HepG2 (cell line): Measurements from ENCODE around the gene RSPH4A. TPM values are rescaled to one million over a fixed set of nuclear protein-coding genes. Genes with fewer than 3 reads are reported as not detected.

ENCODE experiments used
- CSRNP2 ChIP-seq: sonication (generic); formaldehyde crosslinking; conservative IDR thresholded peaks from 2 replicates; pipeline ENCODE4 v1.8.0; 2022; ENCODE audit warnings: low read depth, missing genetic modification reagents
- FUBP1 ChIP-seq: sonication (generic); formaldehyde crosslinking; IDR thresholded peaks from 2 replicates; pipeline ENCODE4 v1.5.1; 2020; ENCODE audit warnings: missing genetic modification reagents, mild to moderate bottlenecking, borderline replicate concordance
- GLI4 ChIP-seq: sonication (generic); formaldehyde crosslinking; IDR thresholded peaks from 2 replicates; pipeline ENCODE4 v1.5.1; 2020; ENCODE audit warnings: missing genetic modification reagents, mild to moderate bottlenecking, moderate library complexity, borderline replicate concordance
- HMG20B ChIP-seq: conservative IDR thresholded peaks from 2 replicates; pipeline ENCODE4 v1.6.1; 2016; ENCODE audit warnings: missing genetic modification reagents, missing compliant biosample characterization
- HNRNPH1 ChIP-seq: fragments of 200-400 bp; formaldehyde crosslinking; optimal IDR thresholded peaks from 2 replicates; pipeline ENCODE3; 2017; ENCODE audit warnings: mild to moderate bottlenecking, low read depth, low read length
- KDM5B ChIP-seq: sonication (generic); formaldehyde crosslinking; IDR thresholded peaks from 2 replicates; pipeline ENCODE4 v1.4.0; 2020; ENCODE audit warnings: missing genetic modification reagents, mild to moderate bottlenecking, borderline replicate concordance
- MIXL1 ChIP-seq: IDR thresholded peaks from 2 replicates; pipeline ENCODE4 v1.6.1; 2016
- MYC ChIP-seq: sonication (generic); formaldehyde crosslinking; IDR thresholded peaks from 2 replicates; pipeline ENCODE4 v1.9.0; 2021; ENCODE audit warnings: missing genetic modification reagents, borderline replicate concordance
- NFAT5 ChIP-seq: sonication (generic); formaldehyde crosslinking; IDR thresholded peaks from 2 replicates; pipeline ENCODE4 v1.4.0; 2020; ENCODE audit warnings: missing genetic modification reagents
- NONO ChIP-seq, 2 experiments: fragments of 450-650 bp in 1 of 2; sonication (generic) in 1 of 2; formaldehyde crosslinking in 1 of 2; IDR thresholded peaks in 1 of 2; conservative IDR thresholded peaks in 1 of 2; 2 replicates each; pipeline versions ENCODE4 v1.6.1 to v1.8.0; 2017 to 2022; ENCODE audit warnings: mild to moderate bottlenecking in 1 of 2, missing genetic modification reagents in 1 of 2, moderate library complexity in 1 of 2
- TAF15 ChIP-seq: fragments of 200-400 bp; formaldehyde crosslinking; IDR thresholded peaks from one replicate; pipeline ENCODE4 v1.6.1; 2018; ENCODE audit warnings: mild to moderate bottlenecking, low read depth, low read length; ENCODE audit not compliant: poor library complexity, severe bottlenecking
- TFDP1 ChIP-seq: IDR thresholded peaks from 2 replicates; pipeline ENCODE4 v1.6.1; 2016; ENCODE audit warnings: missing compliant biosample characterization, missing genetic modification reagents, borderline replicate concordance
- ZNF549 ChIP-seq: sonication (generic); formaldehyde crosslinking; IDR thresholded peaks from 2 replicates; pipeline ENCODE4 v1.5.0; 2020; ENCODE audit warnings: missing genetic modification reagents
- ZNF552 ChIP-seq: sonication (generic); formaldehyde crosslinking; IDR thresholded peaks from 2 replicates; pipeline ENCODE4 v1.9.0; 2022; ENCODE audit warnings: missing genetic modification reagents, mild to moderate bottlenecking, borderline replicate concordance
- ZNF557 ChIP-seq: sonication (generic); formaldehyde crosslinking; IDR thresholded peaks from 2 replicates; pipeline ENCODE4 v1.4.0; 2020; ENCODE audit warnings: missing genetic modification reagents
- ZNF616 ChIP-seq: sonication (generic); formaldehyde crosslinking; IDR thresholded peaks from 2 replicates; pipeline ENCODE4 v1.5.0; 2020; ENCODE audit warnings: low read depth, mild to moderate bottlenecking, missing genetic modification reagents
- ZNF740 ChIP-seq: sonication (generic); formaldehyde crosslinking; IDR thresholded peaks from 2 replicates; pipeline ENCODE4 v1.4.0; 2020; ENCODE audit warnings: missing genetic modification reagents
- polyA plus RNA-seq, 8 experiments: library from polyadenylated mRNA; depleted of rRNA in 3 of 8; stranded (reverse) in 7 of 8; unstranded in 1 of 8; fragments of >200 nt; fragmentation: Illumina TruSeq in 4 of 8; extraction: Trizol in 4 of 8; gene quantifications; 2 replicates each; pipeline versions ENCODE4 v1.2.1 to v1.2.3, GENCODE V29; 2011 to 2016; ENCODE audit warnings: low read depth in 4 of 8, missing spikeins in 1 of 8, mixed read lengths in 1 of 8; ENCODE audit not compliant: insufficient read depth in 1 of 8
- total RNA-seq, 5 experiments: library from RNA; depleted of rRNA; stranded (reverse); fragments of >200 nt; fragmentation: Illumina TruSeq; extraction: Trizol; gene quantifications; 2 replicates each; pipeline ENCODE4 v1.2.3, GENCODE V29; 2016; ENCODE audit warnings: low read depth in 1 of 5

RSPH4A gene
- total and polyA plus RNA-seq, 2 of the 13 experiments (the other 11 are each of a cell fraction or from before 2014, with no cell fraction given) = 0.24 to 0.40 TPM

GRCh38 chr6:116680880-116681672, 64.8 kb downstream of the RSPH4A start, which contains the start of gene KPNA5 (continued):
- TF ChIP-seq ZNF549 (CRISPR knock-in tag) = 0 out of 2 replicates have a peak, but pooled peaks have one; percentile 80
- peak; percentile 50 for TF ChIP-seq TAF15
- TF ChIP-seq ZNF557 (CRISPR knock-in tag) = peak; percentile 76; the same call in 1 of the 2 replicates
- peak; percentile 97; the same call in 1 of the 2 replicates for TF ChIP-seq GLI4 (CRISPR knock-in tag)
- TF ChIP-seq NONO (IDR thresholded peaks at IDR 0.05) = no peak
- TF ChIP-seq NONO (CRISPR knock-in tag; conservative IDR thresholded peaks at IDR 0.05) = peak; percentile 95
- 0 out of 2 replicates have a peak, but pooled peaks have one; percentile 72 for TF ChIP-seq NFAT5 (CRISPR knock-in tag)
- TF ChIP-seq MYC = peak; percentile 85
- TF ChIP-seq HMG20B (CRISPR knock-in tag) = peak; percentile 64
- TF ChIP-seq CSRNP2 (CRISPR knock-in tag) = no peak
- TF ChIP-seq ZNF616 (CRISPR knock-in tag) = peak; percentile 60; the same call in 1 of the 2 replicates
- TF ChIP-seq FUBP1 (CRISPR knock-in tag) = no peak
- peak; percentile 79; the same call in 1 of the 2 replicates for TF ChIP-seq TFDP1 (CRISPR knock-in tag)
- TF ChIP-seq ZNF552 (CRISPR knock-in tag) = peak; percentile 40; the same call in 1 of the 2 replicates
- no peak for TF ChIP-seq HNRNPH1
- no peak; the same call in 1 of the 2 replicates for TF ChIP-seq MIXL1 (CRISPR knock-in tag)
- TF ChIP-seq KDM5B (CRISPR knock-in tag) = peak; percentile 96; the same call in 1 of the 2 replicates
- 0 out of 2 replicates have a peak, but pooled peaks have one; percentile 20 for TF ChIP-seq ZNF740 (CRISPR knock-in tag)
